Caki2 (cell line): ENCODE results near the gene NOS1AP. TPM values are rescaled to one million over a fixed set of nuclear protein-coding genes. Genes with fewer than 3 reads are reported as not detected.

ENCODE experiments used
- DNase-seq: peaks from one replicate; pipeline ENCODE4 v3.0.0-alpha.2; 2015; ENCODE audit warnings: low read depth
- in situ Hi-C: cut with HindIII; loops from 2 replicates; pipeline ENCODE4 v1.10.0; 2016; ENCODE audit warnings: low sequenced_read_pairs, low pct_unique_long_range_greater_than_20kb, mixed read lengths
- total RNA-seq: library from RNA; depleted of rRNA; stranded (reverse); fragments of >200 nt; shearing (Covaris generic); gene quantifications from 2 replicates; pipeline ENCODE4 v1.2.3, GENCODE V29; 2014; ENCODE audit warnings: low replicate concordance

Gene NOS1AP
- total RNA-seq, 1 experiment from 2014 or later, result not detected

- no peak for DNase-seq
- in situ Hi-C loops, result no loop called here
Measured at GRCh38 chr1:162372159-162373071, 302.9 kb downstream of the NOS1AP start.

- in situ Hi-C loops, result no loop called here
- no peak for DNase-seq
Measured at GRCh38 chr1:162373072-162373427, 303.6 kb downstream of the NOS1AP start.

- in situ Hi-C loops, result no loop called here
- DNase-seq, result peak; percentile 54
Measured at GRCh38 chr1:162373541-162374260, 304.2 kb downstream of the NOS1AP start.

- no peak for DNase-seq
- in situ Hi-C loops, result no loop called here
Measured at GRCh38 chr1:162374406-162374805, 304.9 kb downstream of the NOS1AP start.

- DNase-seq, result no peak
- in situ Hi-C loops, result no loop called here
Measured at GRCh38 chr1:162375463-162375862, 306.0 kb downstream of the NOS1AP start.

GRCh38 chr1:162376691-162377090 lies 307.2 kb downstream of the NOS1AP start, which contains the start of gene SPATA46:
Gene SPATA46 (minus strand): TSS chr1:162376854. CDS start chr1:162376790, 64 bp downstream.
- in situ Hi-C loops, result no loop called here
- no peak for DNase-seq

GRCh38 chr1:162380061-162380846 lies 310.8 kb downstream of the NOS1AP start:
- in situ Hi-C loops, result no loop called here
- no peak for DNase-seq

- in situ Hi-C loops, result no loop called here
- DNase-seq, result peak; percentile 77
Measured at GRCh38 chr1:162381383-162381782, 311.9 kb downstream of the NOS1AP start, which contains the start of gene C1orf226. Gene C1orf226 (plus strand): TSS chr1:162381728. CDS start chr1:162381902, 174 bp downstream.

GRCh38 chr1:162381941-162382750 lies 312.7 kb downstream of the NOS1AP start:
- in situ Hi-C loops, result no loop called here
- no peak for DNase-seq

GRCh38 chr1:162383091-162383490 lies 313.6 kb downstream of the NOS1AP start:
- in situ Hi-C loops, result no loop called here
- DNase-seq, result no peak

- in situ Hi-C loops, result no loop called here
Measured at GRCh38 chr1:162383516-162383915, 314.0 kb downstream of the NOS1AP start.

GRCh38 chr1:162384116-162384515 lies 314.6 kb downstream of the NOS1AP start:
- in situ Hi-C loops, result no loop called here
- no peak for DNase-seq

More at GRCh38 chr1:162383516-162383915, 314.0 kb downstream of the NOS1AP start:
- DNase-seq, result no peak

- in situ Hi-C loops, result no loop called here
- no peak for DNase-seq
Measured at GRCh38 chr1:162384601-162385279, 315.2 kb downstream of the NOS1AP start.

- in situ Hi-C loops, result no loop called here
- DNase-seq, result no peak
Measured at GRCh38 chr1:162385280-162385623, 315.8 kb downstream of the NOS1AP start.

- in situ Hi-C loops, result no loop called here
Measured at GRCh38 chr1:162385702-162386101, 316.2 kb downstream of the NOS1AP start.

GRCh38 chr1:162386292-162387225 lies 317.1 kb downstream of the NOS1AP start:
- DNase-seq, result no peak
- in situ Hi-C loops, result no loop called here

More at GRCh38 chr1:162385702-162386101, 316.2 kb downstream of the NOS1AP start:
- DNase-seq, result no peak
